SW480 (cell line): Measurements from ENCODE around the gene RAPGEF1.
"Not testable (repeated sequence)": the region's sequence is repeated elsewhere in the genome, so short reads cannot be mapped to it uniquely, and the experiment has no call there.

Experiments
- DNase-seq: peaks from one replicate; pipeline ENCODE4 v3.0.0-alpha.2; 2016; ENCODE audit warnings: low spot score

RAPGEF1 gene

GRCh38 chr9:131690941-131691573 is 48.8 kb downstream of the RAPGEF1 start:
- no peak for DNase-seq

GRCh38 chr9:131690462-131690861 is 49.4 kb downstream of the RAPGEF1 start:
- DNase-seq = no peak

- DNase-seq = no peak
Measured at GRCh38 chr9:131688377-131688776, 51.5 kb downstream of the RAPGEF1 start.

GRCh38 chr9:131685753-131686706 is 53.8 kb downstream of the RAPGEF1 start:
- DNase-seq = no peak

GRCh38 chr9:131683094-131683493 is 56.8 kb downstream of the RAPGEF1 start:
- DNase-seq = not testable (repeated sequence)

- DNase-seq = no peak
Measured at GRCh38 chr9:131682261-131682660, 57.6 kb downstream of the RAPGEF1 start.

- DNase-seq = not testable (repeated sequence)
Measured at GRCh38 chr9:131681826-131682225, 58.0 kb downstream of the RAPGEF1 start.

GRCh38 chr9:131681108-131681507 is 58.8 kb downstream of the RAPGEF1 start:
- not testable (repeated sequence) for DNase-seq

- no peak for DNase-seq
Measured at GRCh38 chr9:131679261-131680020, 60.4 kb downstream of the RAPGEF1 start.

- peak; percentile 72 for DNase-seq
Measured at GRCh38 chr9:131678499-131679111, 61.3 kb downstream of the RAPGEF1 start.

- DNase-seq = no peak
Measured at GRCh38 chr9:131677444-131678180, 62.3 kb downstream of the RAPGEF1 start.

- no peak for DNase-seq
Measured at GRCh38 chr9:131677049-131677443, 62.8 kb downstream of the RAPGEF1 start.

- DNase-seq = no peak
Measured at GRCh38 chr9:131676431-131676972, 63.4 kb downstream of the RAPGEF1 start.

GRCh38 chr9:131675437-131676022 is 64.3 kb downstream of the RAPGEF1 start:
- no peak for DNase-seq

GRCh38 chr9:131674425-131675421 is 65.2 kb downstream of the RAPGEF1 start:
- no peak for DNase-seq

- DNase-seq = no peak
Measured at GRCh38 chr9:131673531-131673930, 66.3 kb downstream of the RAPGEF1 start.

GRCh38 chr9:131673068-131673467 is 66.8 kb downstream of the RAPGEF1 start:
- no peak for DNase-seq

GRCh38 chr9:131672451-131672850 is 67.4 kb downstream of the RAPGEF1 start:
- no peak for DNase-seq

GRCh38 chr9:131671133-131671520 is 68.7 kb downstream of the RAPGEF1 start:
- DNase-seq = no peak
